GM20000 (cell line): ENCODE results near the gene MDGA2.

ENCODE experiments used
- DNase-seq: peaks from one replicate; pipeline ENCODE4 v3.0.0; 2012; ENCODE audit warnings: low spot score
- TF ChIP-seq, protein P1 (sequence below): IDR thresholded peaks from 2 replicates; pipeline ENCODE4 v1.5.1; 2012; ENCODE audit warnings: mild to moderate bottlenecking, control low read depth; ENCODE audit errors: extremely low read depth, missing control alignments

MDGA2 gene

GRCh38 chr14:47154276-47154797, 521.1 kb downstream of the MDGA2 start:
- no peak for DNase-seq
- TF ChIP-seq, protein P1, sequence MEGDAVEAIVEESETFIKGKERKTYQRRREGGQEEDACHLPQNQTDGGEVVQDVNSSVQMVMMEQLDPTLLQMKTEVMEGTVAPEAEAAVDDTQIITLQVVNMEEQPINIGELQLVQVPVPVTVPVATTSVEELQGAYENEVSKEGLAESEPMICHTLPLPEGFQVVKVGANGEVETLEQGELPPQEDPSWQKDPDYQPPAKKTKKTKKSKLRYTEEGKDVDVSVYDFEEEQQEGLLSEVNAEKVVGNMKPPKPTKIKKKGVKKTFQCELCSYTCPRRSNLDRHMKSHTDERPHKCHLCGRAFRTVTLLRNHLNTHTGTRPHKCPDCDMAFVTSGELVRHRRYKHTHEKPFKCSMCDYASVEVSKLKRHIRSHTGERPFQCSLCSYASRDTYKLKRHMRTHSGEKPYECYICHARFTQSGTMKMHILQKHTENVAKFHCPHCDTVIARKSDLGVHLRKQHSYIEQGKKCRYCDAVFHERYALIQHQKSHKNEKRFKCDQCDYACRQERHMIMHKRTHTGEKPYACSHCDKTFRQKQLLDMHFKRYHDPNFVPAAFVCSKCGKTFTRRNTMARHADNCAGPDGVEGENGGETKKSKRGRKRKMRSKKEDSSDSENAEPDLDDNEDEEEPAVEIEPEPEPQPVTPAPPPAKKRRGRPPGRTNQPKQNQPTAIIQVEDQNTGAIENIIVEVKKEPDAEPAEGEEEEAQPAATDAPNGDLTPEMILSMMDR, result no peak

DNA sequence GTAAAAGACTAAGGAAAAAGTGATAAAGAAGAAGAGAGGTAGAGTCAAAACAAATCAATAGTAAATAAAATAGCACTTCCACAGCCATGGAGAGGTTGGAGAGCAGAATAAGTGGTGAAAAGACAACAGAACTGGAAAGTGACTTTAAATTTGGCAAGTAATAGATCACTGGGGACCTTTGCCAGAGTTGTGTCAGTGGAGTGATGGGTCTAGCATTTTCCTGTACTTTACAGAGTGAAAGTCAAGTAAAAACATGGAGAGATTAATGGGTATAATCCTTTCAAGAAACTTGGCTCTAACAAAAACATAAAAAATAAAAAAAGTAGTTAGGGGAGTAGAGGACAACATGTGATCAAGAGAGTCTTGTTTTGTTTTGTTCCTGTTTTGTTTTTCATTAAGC, 521.7 kb downstream of the MDGA2 start:
- TF ChIP-seq, protein P1, result no peak
- DNase-seq, result no peak

GRCh38 chr14:47150267-47150666, 525.1 kb downstream of the MDGA2 start:
- DNase-seq, result no peak
- TF ChIP-seq, protein P1, result no peak

DNA sequence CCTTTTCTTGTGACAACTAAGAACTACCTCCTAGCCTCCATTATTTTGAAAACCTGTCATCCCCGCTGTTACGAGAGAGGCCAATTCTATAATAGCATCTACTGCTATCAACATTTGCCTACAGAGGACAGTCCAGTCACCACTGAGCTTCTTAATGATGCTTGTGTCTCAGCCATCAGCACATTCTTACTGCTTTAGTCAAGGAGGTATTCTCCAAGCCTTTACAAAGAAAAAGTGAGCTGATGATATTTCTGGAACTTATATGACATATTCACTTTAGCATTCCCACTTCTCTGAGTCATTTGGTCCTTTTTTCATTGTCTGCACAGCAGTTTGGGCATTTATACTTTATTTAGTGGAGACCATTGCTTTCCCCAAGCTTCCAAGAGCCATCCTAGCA, 526.1 kb downstream of the MDGA2 start:
- TF ChIP-seq, protein P1, result no peak
- no peak for DNase-seq

DNA sequence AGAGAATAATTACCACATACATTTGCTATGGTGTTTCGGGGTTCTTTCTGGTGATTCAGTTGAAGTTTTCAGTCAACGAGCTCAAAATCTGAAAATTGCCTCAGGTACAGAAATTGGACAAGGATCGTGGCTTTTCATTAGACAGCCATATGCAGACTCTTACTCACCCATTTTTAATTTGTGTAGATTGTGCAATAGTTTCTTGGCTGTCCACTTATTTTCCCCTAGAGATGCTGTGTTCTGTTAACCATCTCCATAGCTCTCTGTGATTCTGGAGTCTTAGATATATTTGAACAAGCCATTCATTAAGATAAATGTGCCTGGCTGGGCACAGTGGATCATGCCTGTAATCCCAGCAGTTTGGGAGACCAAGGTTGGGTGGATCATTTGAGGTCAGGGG, 526.7 kb downstream of the MDGA2 start:
- TF ChIP-seq, protein P1, result no peak
- no peak for DNase-seq

- TF ChIP-seq, protein P1, result no peak
- DNase-seq, result no peak
These were observed 554.8 kb downstream of the MDGA2 start for GRCh38 chr14:47120645-47121044.

DNA sequence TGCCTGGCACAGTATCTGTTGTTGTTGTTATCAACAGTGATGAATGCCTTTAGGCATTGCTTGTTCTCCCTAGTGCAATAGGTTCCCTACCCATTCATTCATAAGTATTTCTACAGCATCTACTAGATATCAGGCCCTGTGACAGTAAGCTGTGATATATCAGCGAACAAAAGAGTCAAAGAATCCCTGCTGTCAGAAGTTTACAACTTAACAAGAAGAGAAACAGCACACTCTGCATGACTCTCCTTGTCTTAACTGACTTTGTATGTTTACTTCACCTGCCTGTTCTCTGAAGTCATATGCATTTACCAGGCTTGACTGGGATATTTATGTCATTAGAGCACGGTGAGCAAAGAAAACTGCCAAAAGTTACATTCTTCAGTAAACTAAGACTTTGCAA, 571.6 kb downstream of the MDGA2 start:
- no peak for DNase-seq
- TF ChIP-seq, protein P1, result no peak

DNA sequence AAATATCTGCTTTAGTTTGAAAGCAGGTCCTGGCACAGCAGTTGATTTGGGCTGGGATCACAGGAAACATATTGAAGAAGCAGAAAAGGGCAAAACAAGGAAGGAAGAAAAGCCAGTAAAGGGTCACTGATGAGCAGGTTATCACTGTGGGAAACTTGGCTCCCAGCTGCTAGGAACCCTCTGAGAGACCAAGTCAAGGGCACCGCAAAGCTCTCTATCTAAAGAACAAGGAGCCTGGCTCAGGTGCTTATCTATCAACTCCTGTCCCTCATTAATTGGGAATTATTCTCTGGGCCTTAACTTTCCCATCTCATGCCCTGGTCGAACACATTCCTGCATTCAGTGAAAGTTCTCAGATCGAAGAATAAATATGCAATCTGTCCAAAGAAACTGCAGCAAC, 572.9 kb downstream of the MDGA2 start:
- TF ChIP-seq, protein P1, result no peak
- no peak for DNase-seq
